K562 (cell line): Measurements from ENCODE around the gene PITX1.

Experiments used
- EZH2 ChIP-seq: IDR thresholded peaks from 2 replicates; pipeline ENCODE4 v1.6.1; 2012; ENCODE audit warnings: low read depth, mild to moderate bottlenecking, inconsistent platforms, low read length, borderline replicate concordance
- NR2C1 ChIP-seq, 2 experiments: fragments of 450-650 bp; IDR thresholded peaks; 2 replicates each; pipeline ENCODE4 v1.6.1; 2017; ENCODE audit warnings: mild to moderate bottlenecking in 2 of 2, antibody characterized with exemption in 1 of 2, inconsistent platforms in 1 of 2, missing compliant biosample characterization in 1 of 2, missing genetic modification characterization in 1 of 2
- RFX5 ChIP-seq: IDR thresholded peaks from 2 replicates; pipeline ENCODE4 v1.6.1; 2011; ENCODE audit warnings: low read depth, mild to moderate bottlenecking, improper control_type of control experiment, low read length
- TF ChIP-seq, protein P1 (sequence below): sonication (generic); formaldehyde crosslinking; IDR thresholded peaks from 2 replicates; pipeline ENCODE4 v1.8.1; 2022; ENCODE audit warnings: missing genetic modification reagents

DNA sequence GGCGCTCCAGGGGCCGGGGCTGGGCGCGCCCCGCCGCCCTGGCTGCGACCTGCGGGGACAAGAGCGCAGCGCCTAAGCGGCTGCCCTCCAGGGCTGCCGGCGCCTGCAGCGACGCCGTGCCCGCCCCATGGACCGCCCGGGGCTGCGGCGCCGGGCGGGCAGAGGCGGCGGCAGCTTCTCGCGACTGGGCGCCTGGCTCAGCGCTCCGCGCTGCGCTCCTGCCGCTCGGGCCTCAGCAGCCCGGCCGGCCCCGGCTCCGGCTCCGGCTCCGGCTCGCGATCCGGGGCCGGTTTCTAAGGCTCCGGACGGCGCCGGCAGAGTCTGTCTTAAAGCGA, at the start of gene PITX1:
- TF ChIP-seq RFX5 (no peak), EZH2 (no peak), NR2C1 (IDR thresholded peaks at IDR 0.05) (no peak), NR2C1 (tag; IDR thresholded peaks at IDR 0.05) (no peak)
- TF ChIP-seq, protein P1, sequence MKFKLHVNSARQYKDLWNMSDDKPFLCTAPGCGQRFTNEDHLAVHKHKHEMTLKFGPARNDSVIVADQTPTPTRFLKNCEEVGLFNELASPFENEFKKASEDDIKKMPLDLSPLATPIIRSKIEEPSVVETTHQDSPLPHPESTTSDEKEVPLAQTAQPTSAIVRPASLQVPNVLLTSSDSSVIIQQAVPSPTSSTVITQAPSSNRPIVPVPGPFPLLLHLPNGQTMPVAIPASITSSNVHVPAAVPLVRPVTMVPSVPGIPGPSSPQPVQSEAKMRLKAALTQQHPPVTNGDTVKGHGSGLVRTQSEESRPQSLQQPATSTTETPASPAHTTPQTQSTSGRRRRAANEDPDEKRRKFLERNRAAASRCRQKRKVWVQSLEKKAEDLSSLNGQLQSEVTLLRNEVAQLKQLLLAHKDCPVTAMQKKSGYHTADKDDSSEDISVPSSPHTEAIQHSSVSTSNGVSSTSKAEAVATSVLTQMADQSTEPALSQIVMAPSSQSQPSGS (CRISPR knock-in tag): no peak
